Right lung (tissue), 5 donors: ENCODE data around the gene FAM187B. TPM values are rescaled to one million over a fixed set of nuclear protein-coding genes. Genes with fewer than 3 reads are reported as not detected.

Source experiments
- DNase-seq, 2 donors: peaks; one replicate each; pipeline ENCODE4 v3.0.0-alpha.2; 2013
- polyA plus RNA-seq, 5 donors: library from polyadenylated mRNA; unstranded; fragments of 120-200 nt; gene quantifications; one replicate each; pipeline versions ENCODE4 v1.2.1 to v1.2.3, GENCODE V29; 2013; ENCODE audit warnings: inconsistent platforms in 1 of 5, low replicate concordance in 1 of 5; ENCODE audit not compliant: insufficient read length in 5 of 5, insufficient read depth in 1 of 5

The FAM187B gene
- polyA plus RNA-seq, 5 donors: 0.09 to 0.18 TPM; not detected in 3

- no peak for DNase-seq
These were observed 49.8 kb downstream of the FAM187B start for GRCh38 chr19:35178701-35179100.

DNA sequence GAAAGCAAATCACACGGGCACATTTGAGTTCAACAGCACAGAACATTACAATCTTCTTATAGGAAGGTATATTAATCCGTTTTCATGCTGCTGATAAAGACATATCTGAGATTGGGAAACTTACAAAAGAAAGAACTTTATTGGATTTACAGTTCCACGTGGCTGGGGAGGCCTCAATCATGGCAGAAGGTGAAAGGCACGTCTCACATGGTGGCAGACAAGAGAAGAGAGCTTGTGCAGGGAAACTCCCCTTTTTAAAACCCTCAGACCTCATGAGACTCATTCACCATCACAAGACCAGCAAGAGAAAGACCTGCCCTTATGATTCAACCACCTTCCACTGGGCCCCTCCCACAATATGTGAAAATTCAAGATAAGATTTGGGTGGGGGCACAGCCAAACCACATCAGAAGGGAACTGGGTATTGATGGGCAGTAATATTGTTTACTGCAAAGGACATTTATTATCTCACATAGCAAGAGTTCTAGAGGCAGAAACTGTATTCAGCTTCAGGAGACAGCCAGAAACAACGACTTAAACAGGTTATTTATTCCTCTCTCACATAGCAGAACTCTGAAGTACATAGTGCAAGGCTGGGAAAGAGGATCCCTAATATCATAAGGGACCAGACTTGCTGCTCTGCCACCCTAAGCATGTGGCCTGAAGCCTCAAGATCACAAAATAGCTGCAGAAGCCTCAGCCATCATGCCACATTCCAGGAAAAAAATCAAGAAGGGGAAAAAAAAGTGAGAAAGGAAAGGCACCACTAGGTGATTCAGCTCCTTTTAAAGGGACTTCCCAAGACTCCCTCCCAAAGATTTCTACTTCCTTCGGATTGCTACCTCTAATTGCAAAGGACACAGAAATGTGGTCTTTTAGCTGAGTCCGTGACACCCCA lies 50.9 kb downstream of the FAM187B start:
- no peak for DNase-seq

DNA sequence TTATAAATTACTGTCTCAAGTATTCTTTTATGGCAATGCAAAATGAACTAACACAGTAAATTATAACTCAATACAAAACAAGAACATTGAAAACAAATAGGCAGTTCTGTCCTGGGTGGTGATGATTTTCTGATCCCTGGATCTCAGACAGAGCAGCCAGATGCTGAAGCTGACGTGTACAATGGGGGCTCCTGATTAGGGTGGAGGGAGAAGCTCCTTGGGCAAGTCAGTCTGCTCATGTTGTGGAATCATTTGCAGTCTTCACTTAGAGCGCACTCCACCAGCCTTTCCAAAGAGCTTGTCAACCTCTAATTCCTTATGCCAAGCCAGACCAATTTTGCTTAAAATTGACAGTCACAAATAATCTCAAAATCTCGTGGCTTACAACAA lies 52.4 kb downstream of the FAM187B start:
- DNase-seq: no peak

Other genes with a start within 250 kb of the FAM187B start
- gene GRAMD1A, start 228.4 kb downstream of the FAM187B start, polyA plus RNA-seq: 100 to 1,000 TPM in 3 of 5 donors, 10 to 100 TPM in 2; 87.3 to 123 (median 118) TPM
- gene SCN1B, start 198.3 kb downstream of the FAM187B start, polyA plus RNA-seq: 1 to 10 TPM in 4 of 5 donors, under 1 TPM in 1; 0.69 to 1.5 (median 1.2) TPM
- gene HPN, start 187.0 kb downstream of the FAM187B start, polyA plus RNA-seq: 10 to 100 TPM; 21.3 to 48.5 (median 32.1) TPM
- gene FXYD3, start 112.9 kb downstream of the FAM187B start, polyA plus RNA-seq: 10 to 100 TPM; 19.9 to 48.0 (median 20.8) TPM
- gene LGI4, start 93.7 kb downstream of the FAM187B start, polyA plus RNA-seq: 1 to 10 TPM; 2.3 to 3.0 (median 2.9) TPM
- 10 to 100 TPM; 39.2 to 70.2 (median 57.5) TPM for gene FXYD1, start 89.9 kb downstream of the FAM187B start, polyA plus RNA-seq
- 1 to 10 TPM in 3 of 5 donors, under 1 TPM in 2; 0.36 to 1.4 (median 1.2) TPM for gene FXYD7, start 85.5 kb downstream of the FAM187B start, polyA plus RNA-seq
- 10 to 100 TPM; 22.2 to 35.0 (median 30.1) TPM for gene FXYD5, start 74.0 kb downstream of the FAM187B start, polyA plus RNA-seq
- 10 to 100 TPM; 43.5 to 76.2 (median 54.3) TPM for gene LSR, start 20.3 kb upstream of the FAM187B start, polyA plus RNA-seq
- gene USF2, start 40.2 kb upstream of the FAM187B start, polyA plus RNA-seq: 100 to 1,000 TPM; 120 to 179 (median 153) TPM
- under 1 TPM; 0.21 to 0.77 (median 0.26) TPM for gene HAMP, start 53.8 kb upstream of the FAM187B start, polyA plus RNA-seq
- gene MAG, start 63.4 kb upstream of the FAM187B start, polyA plus RNA-seq: 10 to 100 TPM in 2 of 5 donors, 1 to 10 TPM in 3; 1.4 to 15.2 (median 2.8) TPM
- 10 to 100 TPM in 2 of 5 donors, 1 to 10 TPM in 3; 5.3 to 61.8 (median 8.3) TPM for gene CD22, start 100.4 kb upstream of the FAM187B start, polyA plus RNA-seq
- under 1 TPM in 3 of 5 donors, not detected in 2; 0.10 to 0.49 (median 0.44) TPM for gene FFAR1, start 119.2 kb upstream of the FAM187B start, polyA plus RNA-seq
- under 1 TPM in 3 of 5 donors, not detected in 2; 0.29 to 0.39 (median 0.29) TPM for gene FFAR3, start 129.7 kb upstream of the FAM187B start, polyA plus RNA-seq
- under 1 TPM in 2 of 5 donors, not detected in 3; 0.10 to 0.25 TPM for gene GPR42, start 142.3 kb upstream of the FAM187B start, polyA plus RNA-seq
- gene FFAR2, start 219.5 kb upstream of the FAM187B start, polyA plus RNA-seq: under 1 TPM; 0.19 to 0.49 (median 0.34) TPM